ENCODE measurements around the gene DENND10. TPM values are rescaled to one million over a fixed set of nuclear protein-coding genes. Genes with fewer than 3 reads are reported as not detected.

Gene DENND10
- total and polyA plus RNA-seq, 4 donors: 17.9 to 37.7 (median 27.3) TPM

DNA sequence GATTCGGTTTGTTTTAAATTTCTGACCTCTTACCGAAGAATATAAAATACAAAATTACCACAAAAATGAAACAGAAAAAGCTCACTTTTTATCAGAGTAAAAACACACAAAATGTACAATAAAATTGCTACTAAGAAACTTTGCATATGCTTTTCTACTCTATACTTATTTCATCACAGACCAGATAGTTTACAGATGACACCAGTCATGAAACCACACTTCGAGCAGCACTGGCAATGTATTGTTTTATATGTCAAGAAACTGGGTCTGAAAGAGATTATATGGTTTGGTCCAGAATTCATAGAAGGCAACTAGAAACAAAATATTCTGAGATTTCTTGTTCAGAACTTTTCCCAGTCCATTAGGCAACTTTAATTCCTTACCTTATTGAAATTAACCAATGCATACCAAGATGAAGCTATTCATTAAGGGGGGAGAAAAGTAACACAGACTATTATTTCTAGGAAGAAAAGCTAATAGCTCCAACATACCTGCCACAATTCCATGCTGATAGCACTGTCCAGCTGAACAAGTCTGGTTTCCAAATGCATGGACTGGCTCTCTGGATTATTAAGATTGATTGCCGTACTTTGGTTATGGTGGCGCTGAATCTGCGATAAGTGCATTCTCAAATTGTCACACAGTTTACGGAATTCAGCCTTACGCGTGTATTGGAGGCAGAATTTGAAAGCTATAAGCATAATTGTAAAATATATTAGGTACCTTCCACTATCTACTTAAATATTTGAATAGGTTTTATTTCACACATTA, 33.3 kb upstream of the DENND10 start:
- H3K27ac ChIP-seq (ENCODE audit: low read depth in 1 of 2, low read length in 2 of 2): no peak overlapping the region
- no peak overlapping the region for H3K4me3 ChIP-seq (ENCODE audit: low read depth in 1 of 3, low read length in 3 of 3)
- no peak for TF ChIP-seq RAD21 (IDR thresholded peaks at IDR 0.05)
- no peak for TF ChIP-seq FOXA1 (IDR thresholded peaks at IDR 0.05)
- no peak for TF ChIP-seq JUND (IDR thresholded peaks at IDR 0.05)
- TF ChIP-seq, protein P1, sequence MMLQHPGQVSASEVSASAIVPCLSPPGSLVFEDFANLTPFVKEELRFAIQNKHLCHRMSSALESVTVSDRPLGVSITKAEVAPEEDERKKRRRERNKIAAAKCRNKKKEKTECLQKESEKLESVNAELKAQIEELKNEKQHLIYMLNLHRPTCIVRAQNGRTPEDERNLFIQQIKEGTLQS (IDR thresholded peaks at IDR 0.05): no peak
- no peak for TF ChIP-seq FOXA2 (IDR thresholded peaks at IDR 0.05)
- no peak for TF ChIP-seq EGR1 (IDR thresholded peaks at IDR 0.05; ENCODE audit: low read depth in 2 of 2)
- no peak for TF ChIP-seq HNF4G (IDR thresholded peaks at IDR 0.05)
- TF ChIP-seq GABPA (IDR thresholded peaks at IDR 0.05 in 1 of 2, conservative IDR thresholded peaks at IDR 0.05 in 1 of 2): no peak
- TF ChIP-seq, protein P2, sequence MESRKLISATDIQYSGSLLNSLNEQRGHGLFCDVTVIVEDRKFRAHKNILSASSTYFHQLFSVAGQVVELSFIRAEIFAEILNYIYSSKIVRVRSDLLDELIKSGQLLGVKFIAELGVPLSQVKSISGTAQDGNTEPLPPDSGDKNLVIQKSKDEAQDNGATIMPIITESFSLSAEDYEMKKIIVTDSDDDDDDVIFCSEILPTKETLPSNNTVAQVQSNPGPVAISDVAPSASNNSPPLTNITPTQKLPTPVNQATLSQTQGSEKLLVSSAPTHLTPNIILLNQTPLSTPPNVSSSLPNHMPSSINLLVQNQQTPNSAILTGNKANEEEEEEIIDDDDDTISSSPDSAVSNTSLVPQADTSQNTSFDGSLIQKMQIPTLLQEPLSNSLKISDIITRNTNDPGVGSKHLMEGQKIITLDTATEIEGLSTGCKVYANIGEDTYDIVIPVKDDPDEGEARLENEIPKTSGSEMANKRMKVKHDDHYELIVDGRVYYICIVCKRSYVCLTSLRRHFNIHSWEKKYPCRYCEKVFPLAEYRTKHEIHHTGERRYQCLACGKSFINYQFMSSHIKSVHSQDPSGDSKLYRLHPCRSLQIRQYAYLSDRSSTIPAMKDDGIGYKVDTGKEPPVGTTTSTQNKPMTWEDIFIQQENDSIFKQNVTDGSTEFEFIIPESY (IDR thresholded peaks at IDR 0.05): no peak
- H3K36me3 ChIP-seq (ENCODE audit: control insufficient read depth in 4 of 4, insufficient read depth in 3 of 4, low read depth in 1 of 4, low read length in 3 of 4): peaks cover 7 to 62% (median 49%) of the 10 kb centered on the region in 4 donors
- H3K4me1 ChIP-seq (ENCODE audit: control insufficient read depth in 4 of 4, insufficient read depth in 4 of 4, low read length in 3 of 4): peaks cover 0 to 3% (median 0%) of the 10 kb centered on the region in 4 donors
- WGBS: 96% methylated on average over 9 of the region's 9 CpGs
- no peak overlapping the region for H3K9ac ChIP-seq (ENCODE audit: low read depth in 1 of 2, low read length in 2 of 2)
- H3K27me3 ChIP-seq (ENCODE audit: control insufficient read depth in 4 of 4, insufficient read depth in 4 of 4, low read length in 3 of 4): no peaks in the 10 kb centered on the region
- H3K9me3 ChIP-seq (ENCODE audit: control insufficient read depth in 4 of 4, low read length in 3 of 4): no peaks in the 10 kb centered on the region
- DNase-seq (ENCODE audit: low spot score): no peak

DNA sequence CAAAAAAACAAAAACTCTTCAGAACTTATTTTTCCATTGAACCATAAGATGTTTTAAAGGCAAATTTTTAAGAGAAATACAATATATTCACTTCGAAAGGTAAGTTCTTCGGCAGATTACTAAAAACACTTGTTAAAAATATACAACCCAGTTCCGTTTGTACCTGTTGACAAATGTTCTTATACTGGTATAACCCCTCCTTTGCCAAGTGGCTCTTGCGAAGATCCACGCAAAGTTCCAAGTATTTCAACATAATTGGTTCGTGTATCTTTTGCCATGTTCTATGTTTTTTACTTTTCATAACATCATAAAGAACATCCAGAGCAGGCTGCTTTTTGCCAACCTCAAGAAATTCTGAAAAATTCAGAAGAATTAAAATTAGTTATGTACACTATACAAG, 30.3 kb upstream of the DENND10 start:
- no peak for DNase-seq (ENCODE audit: low spot score)
- Histone ChIP-seq H3K4me1 (ENCODE audit: control insufficient read depth in 4 of 4, insufficient read depth in 4 of 4, low read length in 3 of 4) (peaks cover 6 to 16% (median 8%) of the 10 kb centered on the region in 4 donors), H3K4me3 (ENCODE audit: low read depth in 1 of 3, low read length in 3 of 3) (no peak overlapping the region), H3K27ac (ENCODE audit: low read depth in 1 of 2, low read length in 2 of 2) (no peak overlapping the region), H3K9me3 (ENCODE audit: control insufficient read depth in 4 of 4, low read length in 3 of 4) (no peaks in the 10 kb centered on the region), H3K27me3 (ENCODE audit: control insufficient read depth in 4 of 4, insufficient read depth in 4 of 4, low read length in 3 of 4) (no peaks in the 10 kb centered on the region), H3K9ac (ENCODE audit: low read depth in 1 of 2, low read length in 2 of 2) (no peak overlapping the region), H3K36me3 (ENCODE audit: control insufficient read depth in 4 of 4, insufficient read depth in 3 of 4, low read depth in 1 of 4, low read length in 3 of 4) (peaks cover 8 to 39% (median 36%) of the 10 kb centered on the region in 4 donors)
- 39% methylated on average over 6 of the region's 6 CpGs for WGBS
- no peak for TF ChIP-seq FOXA1 (IDR thresholded peaks at IDR 0.05)
- TF ChIP-seq RXRA (IDR thresholded peaks at IDR 0.05): no peak
- TF ChIP-seq, protein P1 (IDR thresholded peaks at IDR 0.05): no peak
- no peak for TF ChIP-seq HNF4A (conservative IDR thresholded peaks at IDR 0.05)
- TF ChIP-seq JUND (IDR thresholded peaks at IDR 0.05): no peak
- TF ChIP-seq SP1 (IDR thresholded peaks at IDR 0.05): no peak
- no peak for TF ChIP-seq HNF4G (IDR thresholded peaks at IDR 0.05)
- no peak for TF ChIP-seq RAD21 (IDR thresholded peaks at IDR 0.05)
- TF ChIP-seq, protein P3, sequence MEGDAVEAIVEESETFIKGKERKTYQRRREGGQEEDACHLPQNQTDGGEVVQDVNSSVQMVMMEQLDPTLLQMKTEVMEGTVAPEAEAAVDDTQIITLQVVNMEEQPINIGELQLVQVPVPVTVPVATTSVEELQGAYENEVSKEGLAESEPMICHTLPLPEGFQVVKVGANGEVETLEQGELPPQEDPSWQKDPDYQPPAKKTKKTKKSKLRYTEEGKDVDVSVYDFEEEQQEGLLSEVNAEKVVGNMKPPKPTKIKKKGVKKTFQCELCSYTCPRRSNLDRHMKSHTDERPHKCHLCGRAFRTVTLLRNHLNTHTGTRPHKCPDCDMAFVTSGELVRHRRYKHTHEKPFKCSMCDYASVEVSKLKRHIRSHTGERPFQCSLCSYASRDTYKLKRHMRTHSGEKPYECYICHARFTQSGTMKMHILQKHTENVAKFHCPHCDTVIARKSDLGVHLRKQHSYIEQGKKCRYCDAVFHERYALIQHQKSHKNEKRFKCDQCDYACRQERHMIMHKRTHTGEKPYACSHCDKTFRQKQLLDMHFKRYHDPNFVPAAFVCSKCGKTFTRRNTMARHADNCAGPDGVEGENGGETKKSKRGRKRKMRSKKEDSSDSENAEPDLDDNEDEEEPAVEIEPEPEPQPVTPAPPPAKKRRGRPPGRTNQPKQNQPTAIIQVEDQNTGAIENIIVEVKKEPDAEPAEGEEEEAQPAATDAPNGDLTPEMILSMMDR (IDR thresholded peaks at IDR 0.05; ENCODE audit: low read depth, low read length, missing input control): no peak
- TF ChIP-seq FOXA2 (IDR thresholded peaks at IDR 0.05): no peak
- TF ChIP-seq YY1 (IDR thresholded peaks at IDR 0.05): no peak
- no peak for TF ChIP-seq EGR1 (IDR thresholded peaks at IDR 0.05; ENCODE audit: low read depth in 2 of 2)
- TF ChIP-seq TAF1 (conservative IDR thresholded peaks at IDR 0.05): no peak
- no peak for TF ChIP-seq NR2F2 (IDR thresholded peaks at IDR 0.05)
- TF ChIP-seq, protein P4, sequence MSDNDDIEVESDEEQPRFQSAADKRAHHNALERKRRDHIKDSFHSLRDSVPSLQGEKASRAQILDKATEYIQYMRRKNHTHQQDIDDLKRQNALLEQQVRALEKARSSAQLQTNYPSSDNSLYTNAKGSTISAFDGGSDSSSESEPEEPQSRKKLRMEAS (IDR thresholded peaks at IDR 0.05): no peak
